Cardiac muscle cell (in vitro differentiated cells and primary cell): ENCODE data around the gene HNRNPUL1. TPM values are rescaled to one million over a fixed set of nuclear protein-coding genes. Genes with fewer than 3 reads are reported as not detected.

Experiments used
- DNase-seq, 2 donors: peaks; one replicate each; pipeline versions ENCODE4 v3.0.0 to v3.0.0-alpha.2; 2010 to 2017; ENCODE audit warnings: low read depth in 1 of 2, low spot score in 1 of 2
- H3K27ac ChIP-seq: fragments of 200-600 bp; sonication (generic); 2 replicates; pipeline ENCODE4 v1.5.1; 2016
- H3K27me3 ChIP-seq: fragments of 200-600 bp; sonication (generic); 2 replicates; pipeline ENCODE4 v1.6.0; 2016; ENCODE audit warnings: control low read depth
- H3K36me3 ChIP-seq: fragments of 200-600 bp; sonication (generic); 2 replicates; pipeline ENCODE4 v1.5.1; 2016; ENCODE audit warnings: control low read depth
- H3K4me1 ChIP-seq: fragments of 200-600 bp; sonication (generic); 2 replicates; pipeline ENCODE4 v1.8.1; 2017; ENCODE audit warnings: low read depth, mild to moderate bottlenecking, mixed run types
- H3K4me3 ChIP-seq: fragments of 200-600 bp; sonication (generic); 2 replicates; pipeline ENCODE4 v1.5.1; 2016; ENCODE audit warnings: mild to moderate bottlenecking
- H3K9me3 ChIP-seq: fragments of 200-600 bp; sonication (generic); 2 replicates; pipeline ENCODE4 v1.5.1; 2017; ENCODE audit warnings: low read depth, mild to moderate bottlenecking, control low read depth
- polyA plus RNA-seq: library from polyadenylated mRNA; unstranded; fragments of >200 nt; fragmentation: Nextera tagmentation; extraction: Ambion mirVana; gene quantifications from 2 replicates; pipeline ENCODE4 v1.2.1, GENCODE V29; 2016
- total RNA-seq: library from RNA; depleted of rRNA; stranded (reverse); fragments of >200 nt; gene quantifications from 2 replicates; pipeline ENCODE4 v1.2.3, GENCODE V29; 2016
- TF ChIP-seq, protein P1 (sequence below): IDR thresholded peaks from 2 replicates; pipeline ENCODE4 v1.5.1; 2012; ENCODE audit warnings: low read depth, mild to moderate bottlenecking, low read length

HNRNPUL1 gene
- total and polyA plus RNA-seq, 2 experiments from 2014 or later, result 148 to 195 TPM

DNA sequence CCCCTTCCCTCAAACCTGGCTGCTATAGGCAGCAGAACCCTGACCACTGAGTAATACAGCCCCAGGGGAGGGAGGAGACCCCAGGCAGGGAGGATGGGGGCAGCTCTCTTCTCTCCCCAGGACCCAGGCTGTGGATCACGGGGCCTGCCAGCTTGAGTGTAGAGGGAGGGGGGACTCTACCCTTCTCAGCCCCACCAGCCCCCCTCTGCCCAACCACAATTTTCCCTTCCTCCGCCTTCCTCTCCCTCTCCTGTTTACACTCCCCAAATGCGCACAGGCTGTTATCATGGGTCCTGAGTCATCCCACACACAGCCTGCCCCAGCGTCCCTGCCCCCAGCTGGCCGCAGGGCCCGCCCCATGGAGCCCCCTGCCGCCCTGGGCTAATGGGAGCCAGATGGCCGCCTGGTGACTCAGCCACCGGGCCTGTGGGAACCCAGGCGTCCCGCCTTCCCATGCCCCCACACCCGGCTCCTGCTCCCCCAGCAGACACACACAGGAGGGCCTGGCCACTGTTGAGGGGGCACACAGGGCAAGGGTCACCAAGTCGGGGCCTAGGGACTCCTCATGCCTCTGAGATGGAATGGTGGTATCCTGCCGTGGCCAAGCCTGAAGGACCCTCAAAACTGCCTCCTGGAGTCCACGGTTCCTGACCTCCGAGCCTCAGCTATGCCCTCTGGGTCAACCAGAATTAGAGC lies 59.4 kb downstream of the HNRNPUL1 start:
- Histone ChIP-seq H3K9me3 (no peaks in the 10 kb centered on the region), H3K4me3 (no peak overlapping the region), H3K27ac (peak overlapping the region; percentile 84), H3K27me3 (no peaks in the 10 kb centered on the region), H3K36me3 (peaks cover 8% of the 10 kb centered on the region), H3K4me1 (peaks cover 39% of the 10 kb centered on the region)
- peak in 1 of 2 donors; percentile 97 for DNase-seq
- TF ChIP-seq, protein P1, sequence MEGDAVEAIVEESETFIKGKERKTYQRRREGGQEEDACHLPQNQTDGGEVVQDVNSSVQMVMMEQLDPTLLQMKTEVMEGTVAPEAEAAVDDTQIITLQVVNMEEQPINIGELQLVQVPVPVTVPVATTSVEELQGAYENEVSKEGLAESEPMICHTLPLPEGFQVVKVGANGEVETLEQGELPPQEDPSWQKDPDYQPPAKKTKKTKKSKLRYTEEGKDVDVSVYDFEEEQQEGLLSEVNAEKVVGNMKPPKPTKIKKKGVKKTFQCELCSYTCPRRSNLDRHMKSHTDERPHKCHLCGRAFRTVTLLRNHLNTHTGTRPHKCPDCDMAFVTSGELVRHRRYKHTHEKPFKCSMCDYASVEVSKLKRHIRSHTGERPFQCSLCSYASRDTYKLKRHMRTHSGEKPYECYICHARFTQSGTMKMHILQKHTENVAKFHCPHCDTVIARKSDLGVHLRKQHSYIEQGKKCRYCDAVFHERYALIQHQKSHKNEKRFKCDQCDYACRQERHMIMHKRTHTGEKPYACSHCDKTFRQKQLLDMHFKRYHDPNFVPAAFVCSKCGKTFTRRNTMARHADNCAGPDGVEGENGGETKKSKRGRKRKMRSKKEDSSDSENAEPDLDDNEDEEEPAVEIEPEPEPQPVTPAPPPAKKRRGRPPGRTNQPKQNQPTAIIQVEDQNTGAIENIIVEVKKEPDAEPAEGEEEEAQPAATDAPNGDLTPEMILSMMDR, result no peak

DNA sequence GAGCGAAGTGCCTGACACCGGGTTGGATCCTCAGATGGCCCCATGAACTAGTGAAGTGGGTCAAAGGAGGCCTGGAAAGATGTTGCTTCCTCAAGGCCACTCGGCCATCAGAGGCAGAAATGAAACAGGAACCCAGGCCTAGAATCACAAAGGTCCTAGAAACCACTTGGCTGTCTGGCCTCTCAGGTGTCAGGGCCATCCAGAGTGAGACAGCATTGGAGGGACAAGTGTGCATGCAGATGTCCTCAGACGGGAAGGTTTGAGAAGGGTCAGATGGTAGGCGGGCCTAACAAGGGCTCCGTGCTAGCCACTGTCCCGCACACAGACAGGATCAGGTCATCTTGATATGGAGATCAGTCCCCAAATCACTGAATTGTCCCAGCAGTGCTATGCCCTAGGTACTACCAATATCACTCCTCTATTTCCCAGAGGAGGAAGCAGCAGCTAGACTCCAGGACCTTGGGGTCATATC lies 60.1 kb downstream of the HNRNPUL1 start:
- DNase-seq, result no peak
- H3K4me3 ChIP-seq, result no peak overlapping the region
- peaks cover 39% of the 10 kb centered on the region for H3K4me1 ChIP-seq
- peak overlapping the region; percentile 84 for H3K27ac ChIP-seq
- peaks cover 8% of the 10 kb centered on the region for H3K36me3 ChIP-seq
- H3K9me3 ChIP-seq, result no peaks in the 10 kb centered on the region
- TF ChIP-seq, protein P1, result no peak
- H3K27me3 ChIP-seq, result no peaks in the 10 kb centered on the region

DNA sequence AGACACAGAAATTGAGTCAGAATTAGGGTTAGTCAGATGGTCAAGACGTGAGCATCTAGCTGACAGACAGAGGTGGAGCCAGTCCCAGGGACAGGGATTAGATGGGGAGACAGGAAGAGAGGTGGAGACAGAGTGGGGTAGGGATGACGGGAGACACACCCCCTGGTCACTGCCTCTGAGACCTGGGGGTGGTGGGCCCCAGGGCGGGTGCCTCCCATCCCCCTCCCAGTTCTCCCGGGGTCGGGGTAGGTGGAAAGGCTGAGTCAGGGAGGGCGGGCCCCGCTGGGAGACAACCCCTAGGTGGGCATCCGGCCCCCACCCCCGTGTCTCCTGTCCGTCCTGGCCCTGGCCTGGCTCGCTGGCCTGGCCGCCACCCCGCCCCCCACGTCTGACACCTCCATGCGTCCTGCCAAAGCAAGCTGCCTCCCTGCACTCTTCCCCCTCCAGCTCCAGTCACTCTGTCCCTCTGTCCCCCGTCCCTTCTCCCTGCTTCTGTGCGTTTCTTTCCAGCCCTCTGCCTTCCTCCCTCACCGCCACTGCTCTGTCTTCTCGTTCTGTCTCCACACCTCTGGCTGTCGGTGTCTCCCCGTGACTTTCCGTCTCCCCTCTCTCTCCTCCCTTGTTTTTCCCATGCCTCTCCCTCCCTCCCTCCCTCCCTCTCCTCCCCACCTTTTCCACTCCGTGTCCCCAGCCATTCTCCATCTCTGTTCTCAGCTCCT lies 60.9 kb downstream of the HNRNPUL1 start:
- H3K27me3 ChIP-seq, result no peaks in the 10 kb centered on the region
- peak; percentile 65 to 85 for DNase-seq
- H3K4me3 ChIP-seq, result no peak overlapping the region
- H3K9me3 ChIP-seq, result no peaks in the 10 kb centered on the region
- TF ChIP-seq, protein P1, result no peak
- H3K4me1 ChIP-seq, result peaks cover 39% of the 10 kb centered on the region
- peaks cover 6% of the 10 kb centered on the region for H3K36me3 ChIP-seq
- peak overlapping the region; percentile 84 for H3K27ac ChIP-seq

DNA sequence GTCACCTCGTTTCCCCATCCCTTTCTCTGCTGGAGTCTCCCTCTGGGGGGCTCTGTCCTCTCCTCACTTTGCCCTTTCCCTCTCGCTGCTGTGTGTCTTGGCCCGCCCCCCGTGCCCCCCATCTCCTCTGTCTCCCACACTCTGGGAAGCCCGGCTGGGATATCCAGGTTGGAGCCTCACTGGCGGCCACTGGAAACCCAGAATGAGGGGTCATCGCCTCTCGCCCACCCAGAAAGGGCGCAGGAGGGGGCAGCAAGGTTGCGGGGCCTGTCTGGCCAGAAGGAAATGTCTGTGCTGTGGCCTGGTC lies 61.4 kb downstream of the HNRNPUL1 start:
- H3K27me3 ChIP-seq, result no peaks in the 10 kb centered on the region
- H3K27ac ChIP-seq, result peak overlapping the region; percentile 84
- no peak for DNase-seq
- no peak overlapping the region for H3K4me3 ChIP-seq
- H3K4me1 ChIP-seq, result peaks cover 39% of the 10 kb centered on the region
- TF ChIP-seq, protein P1, result no peak
- no peaks in the 10 kb centered on the region for H3K9me3 ChIP-seq
- H3K36me3 ChIP-seq, result peaks cover 2% of the 10 kb centered on the region

DNA sequence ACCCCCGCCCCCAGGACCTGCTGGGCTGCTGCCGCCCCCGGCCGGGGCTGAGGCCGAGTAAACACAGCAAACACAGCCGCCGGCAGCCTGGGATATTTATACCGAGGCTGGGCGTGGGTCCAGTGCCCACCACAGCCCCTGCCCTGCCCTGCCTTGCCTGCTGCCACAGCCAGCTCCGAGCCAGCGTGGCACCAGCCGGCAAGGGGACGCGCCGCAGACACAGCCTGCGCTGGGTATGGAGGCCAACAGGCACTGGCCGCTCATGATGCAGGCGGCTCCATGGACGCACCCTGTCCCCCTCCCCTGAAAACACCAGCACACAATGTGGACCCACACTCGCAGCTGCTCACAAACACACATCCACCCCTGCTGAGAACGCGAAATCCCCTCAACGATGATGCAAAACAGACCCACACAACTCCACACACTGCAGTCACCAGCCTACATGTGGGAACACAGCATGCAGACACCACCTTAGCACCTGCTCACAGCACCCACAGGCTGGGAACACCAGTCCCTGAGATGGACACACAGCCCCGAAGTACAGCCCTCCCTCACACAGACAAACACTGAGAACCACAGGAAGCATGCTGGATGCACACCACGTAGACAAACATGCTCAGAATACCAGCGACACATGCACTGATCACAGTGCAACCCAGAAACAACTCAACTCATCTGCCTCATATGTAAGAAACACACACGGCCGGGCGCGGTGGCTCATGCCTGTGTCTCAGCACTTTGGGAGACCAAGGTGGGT lies 62.0 kb downstream of the HNRNPUL1 start:
- DNase-seq, result peak; percentile 34 to 57
- peaks cover 39% of the 10 kb centered on the region for H3K4me1 ChIP-seq
- H3K27ac ChIP-seq, result peak overlapping the region; percentile 84
- H3K36me3 ChIP-seq, result no peaks in the 10 kb centered on the region
- TF ChIP-seq, protein P1, result no peak
- H3K4me3 ChIP-seq, result no peak overlapping the region
- no peaks in the 10 kb centered on the region for H3K27me3 ChIP-seq
- H3K9me3 ChIP-seq, result no peaks in the 10 kb centered on the region
